SK-N-SH treated with all-trans-retinoic acid at 6 μM for 48 hours (cell line): ENCODE measurements around the gene SCRN1.

Experiments
- ATAC-seq: fragments of 200-7000 bp; cut with Tn5 transposase; 3 replicates; pipeline ENCODE4 v1.9.1; 2020; ENCODE audit warnings: mild to moderate bottlenecking, moderate library complexity
- ARNTL ChIP-seq: fragments of 450-650 bp; formaldehyde crosslinking; IDR thresholded peaks from 2 replicates; pipeline ENCODE4 v1.5.0; 2020; ENCODE audit warnings: low read depth, mild to moderate bottlenecking, moderate library complexity, borderline replicate concordance
- BACH2 ChIP-seq: fragments of 250-450 bp; sonication (Bioruptor Pico); IDR thresholded peaks from 2 replicates; pipeline ENCODE4 v1.9.0; 2021; ENCODE audit warnings: mild to moderate bottlenecking, borderline replicate concordance
- CSDC2 ChIP-seq: fragments of 250-450 bp; sonication (Bioruptor Pico); IDR thresholded peaks from 2 replicates; pipeline ENCODE4 v1.5.0; 2020; ENCODE audit warnings: mild to moderate bottlenecking, moderate library complexity
- ESRRG ChIP-seq: fragments of 250-450 bp; sonication (Bioruptor Pico); IDR thresholded peaks from 2 replicates; pipeline ENCODE4 v1.6.1; 2021; ENCODE audit warnings: mild to moderate bottlenecking
- GLIS3 ChIP-seq: fragments of 250-450 bp; sonication (Bioruptor Pico); IDR thresholded peaks from 2 replicates; pipeline ENCODE4 v1.5.0; 2020; ENCODE audit warnings: mild to moderate bottlenecking, moderate library complexity
- PPARA ChIP-seq: fragments of 250-450 bp; sonication (Bioruptor Pico); IDR thresholded peaks from 2 replicates; pipeline ENCODE4 v1.5.0; 2020; ENCODE audit warnings: mild to moderate bottlenecking, borderline replicate concordance
- RARB ChIP-seq: fragments of 250-450 bp; sonication (Bioruptor Pico); IDR thresholded peaks from 2 replicates; pipeline ENCODE4 v1.8.0; 2021; ENCODE audit warnings: mild to moderate bottlenecking, moderate library complexity
- SNAI2 ChIP-seq: fragments of 250-450 bp; sonication (Bioruptor Pico); IDR thresholded peaks from 2 replicates; pipeline ENCODE4 v1.5.0; 2020; ENCODE audit warnings: mild to moderate bottlenecking, moderate library complexity
- TCF4 ChIP-seq: fragments of 250-450 bp; sonication (Bioruptor Pico); IDR thresholded peaks from 2 replicates; pipeline ENCODE4 v1.8.0; 2021; ENCODE audit warnings: mild to moderate bottlenecking, moderate library complexity, borderline replicate concordance
- TOX ChIP-seq: fragments of 250-450 bp; sonication (Bioruptor Pico); IDR thresholded peaks from 2 replicates; pipeline ENCODE4 v1.8.0; 2021; ENCODE audit warnings: mild to moderate bottlenecking, moderate library complexity, borderline replicate concordance
- ZC3H10 ChIP-seq: fragments of 250-450 bp; sonication (Bioruptor Pico); IDR thresholded peaks from 2 replicates; pipeline ENCODE4 v1.5.1; 2021; ENCODE audit warnings: mild to moderate bottlenecking, moderate library complexity
- ZFP3 ChIP-seq: fragments of 250-450 bp; sonication (Bioruptor Pico); IDR thresholded peaks from 2 replicates; pipeline ENCODE4 v1.5.0; 2020; ENCODE audit warnings: mild to moderate bottlenecking, moderate library complexity
- ZFP30 ChIP-seq: fragments of 450-650 bp; formaldehyde crosslinking; IDR thresholded peaks from 2 replicates; pipeline ENCODE4 v1.5.0; 2022; ENCODE audit warnings: mild to moderate bottlenecking, moderate library complexity
- ZNF565 ChIP-seq: fragments of 450-650 bp; formaldehyde crosslinking; conservative IDR thresholded peaks from 2 replicates; pipeline ENCODE4 v1.5.0; 2020; ENCODE audit warnings: low read depth, mild to moderate bottlenecking, moderate library complexity
- ZNF70 ChIP-seq: fragments of 450-650 bp; formaldehyde crosslinking; IDR thresholded peaks from 2 replicates; pipeline ENCODE4 v1.5.0; 2020; ENCODE audit warnings: mild to moderate bottlenecking, moderate library complexity
- ZNF8 ChIP-seq: fragments of 450-650 bp; formaldehyde crosslinking; IDR thresholded peaks from 2 replicates; pipeline ENCODE4 v1.5.0; 2020; ENCODE audit warnings: mild to moderate bottlenecking, moderate library complexity
- TF ChIP-seq, protein P1 (sequence below): fragments of 250-450 bp; sonication (Bioruptor Pico); IDR thresholded peaks from 2 replicates; pipeline ENCODE4 v1.5.1; 2021; ENCODE audit warnings: mild to moderate bottlenecking, moderate library complexity
- TF ChIP-seq, protein P2 (sequence below): fragments of 250-450 bp; sonication (Bioruptor Pico); IDR thresholded peaks from 2 replicates; pipeline ENCODE4 v1.5.0; 2020; ENCODE audit warnings: mild to moderate bottlenecking, moderate library complexity
- TF ChIP-seq, protein P3 (sequence below): fragments of 250-450 bp; sonication (Bioruptor Pico); IDR thresholded peaks from 2 replicates; pipeline ENCODE4 v1.5.1; 2020; ENCODE audit warnings: low read depth, mild to moderate bottlenecking, moderate library complexity

The SCRN1 gene

DNA sequence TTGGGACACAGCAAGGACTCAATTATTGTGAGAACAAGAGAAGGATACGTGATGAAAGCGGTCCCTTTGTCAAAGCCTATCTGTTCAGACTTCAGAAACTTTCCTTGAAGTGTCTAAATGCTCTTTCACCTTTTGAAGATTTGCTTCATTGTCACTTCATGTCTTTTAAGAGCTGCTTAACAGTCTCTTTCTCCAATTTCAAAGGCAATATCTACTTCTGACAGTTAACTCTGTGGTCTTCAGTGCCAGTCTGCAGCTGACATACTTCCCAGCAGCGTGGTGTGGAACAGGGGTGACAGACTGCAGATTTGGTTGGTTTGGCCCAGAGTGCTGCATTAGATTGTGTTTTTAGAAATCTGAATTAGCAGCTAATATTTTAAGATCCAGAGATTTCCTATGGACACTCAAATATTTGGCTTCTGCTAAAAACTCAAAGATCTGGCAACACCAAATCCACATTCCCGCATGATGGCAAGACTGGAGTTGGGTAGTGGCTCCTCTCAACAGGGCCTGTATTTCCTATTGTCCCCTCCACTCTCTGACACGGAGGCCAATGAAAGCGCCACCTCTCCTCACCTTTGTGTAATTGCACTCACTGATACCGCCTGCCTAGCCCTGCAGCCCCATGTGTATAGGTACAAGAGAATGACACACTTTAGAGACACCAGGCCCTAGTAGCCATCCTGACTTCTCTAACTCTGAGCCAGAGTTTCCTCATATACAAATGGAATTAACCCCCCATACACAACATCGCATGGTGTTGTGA, 11.5 kb downstream of the SCRN1 start:
- peak; percentile 38; the same call in 1 of the 3 replicates for ATAC-seq
- no peak for TF ChIP-seq ZFP3
- TF ChIP-seq, protein P1, sequence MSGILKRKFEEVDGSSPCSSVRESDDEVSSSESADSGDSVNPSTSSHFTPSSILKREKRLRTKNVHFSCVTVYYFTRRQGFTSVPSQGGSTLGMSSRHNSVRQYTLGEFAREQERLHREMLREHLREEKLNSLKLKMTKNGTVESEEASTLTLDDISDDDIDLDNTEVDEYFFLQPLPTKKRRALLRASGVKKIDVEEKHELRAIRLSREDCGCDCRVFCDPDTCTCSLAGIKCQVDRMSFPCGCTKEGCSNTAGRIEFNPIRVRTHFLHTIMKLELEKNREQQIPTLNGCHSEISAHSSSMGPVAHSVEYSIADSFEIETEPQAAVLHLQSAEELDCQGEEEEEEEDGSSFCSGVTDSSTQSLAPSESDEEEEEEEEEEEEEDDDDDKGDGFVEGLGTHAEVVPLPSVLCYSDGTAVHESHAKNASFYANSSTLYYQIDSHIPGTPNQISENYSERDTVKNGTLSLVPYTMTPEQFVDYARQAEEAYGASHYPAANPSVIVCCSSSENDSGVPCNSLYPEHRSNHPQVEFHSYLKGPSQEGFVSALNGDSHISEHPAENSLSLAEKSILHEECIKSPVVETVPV (CRISPR knock-in tag): no peak
- TF ChIP-seq RARB (CRISPR knock-in tag): no peak
- TF ChIP-seq ZC3H10 (CRISPR knock-in tag): no peak
- TF ChIP-seq ARNTL (CRISPR knock-in tag): no peak
- TF ChIP-seq ZFP30: no peak
- TF ChIP-seq GLIS3 (CRISPR knock-in tag): no peak
- TF ChIP-seq TCF4 (CRISPR knock-in tag): no peak
- TF ChIP-seq ZNF565: no peak
- no peak for TF ChIP-seq CSDC2 (CRISPR knock-in tag)
- no peak for TF ChIP-seq ESRRG (CRISPR knock-in tag)
- no peak for TF ChIP-seq BACH2
- TF ChIP-seq TOX (CRISPR knock-in tag): no peak
- TF ChIP-seq, protein P2, sequence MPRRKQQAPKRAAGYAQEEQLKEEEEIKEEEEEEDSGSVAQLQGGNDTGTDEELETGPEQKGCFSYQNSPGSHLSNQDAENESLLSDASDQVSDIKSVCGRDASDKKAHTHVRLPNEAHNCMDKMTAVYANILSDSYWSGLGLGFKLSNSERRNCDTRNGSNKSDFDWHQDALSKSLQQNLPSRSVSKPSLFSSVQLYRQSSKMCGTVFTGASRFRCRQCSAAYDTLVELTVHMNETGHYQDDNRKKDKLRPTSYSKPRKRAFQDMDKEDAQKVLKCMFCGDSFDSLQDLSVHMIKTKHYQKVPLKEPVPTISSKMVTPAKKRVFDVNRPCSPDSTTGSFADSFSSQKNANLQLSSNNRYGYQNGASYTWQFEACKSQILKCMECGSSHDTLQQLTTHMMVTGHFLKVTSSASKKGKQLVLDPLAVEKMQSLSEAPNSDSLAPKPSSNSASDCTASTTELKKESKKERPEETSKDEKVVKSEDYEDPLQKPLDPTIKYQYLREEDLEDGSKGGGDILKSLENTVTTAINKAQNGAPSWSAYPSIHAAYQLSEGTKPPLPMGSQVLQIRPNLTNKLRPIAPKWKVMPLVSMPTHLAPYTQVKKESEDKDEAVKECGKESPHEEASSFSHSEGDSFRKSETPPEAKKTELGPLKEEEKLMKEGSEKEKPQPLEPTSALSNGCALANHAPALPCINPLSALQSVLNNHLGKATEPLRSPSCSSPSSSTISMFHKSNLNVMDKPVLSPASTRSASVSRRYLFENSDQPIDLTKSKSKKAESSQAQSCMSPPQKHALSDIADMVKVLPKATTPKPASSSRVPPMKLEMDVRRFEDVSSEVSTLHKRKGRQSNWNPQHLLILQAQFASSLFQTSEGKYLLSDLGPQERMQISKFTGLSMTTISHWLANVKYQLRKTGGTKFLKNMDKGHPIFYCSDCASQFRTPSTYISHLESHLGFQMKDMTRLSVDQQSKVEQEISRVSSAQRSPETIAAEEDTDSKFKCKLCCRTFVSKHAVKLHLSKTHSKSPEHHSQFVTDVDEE (CRISPR knock-in tag): no peak

DNA sequence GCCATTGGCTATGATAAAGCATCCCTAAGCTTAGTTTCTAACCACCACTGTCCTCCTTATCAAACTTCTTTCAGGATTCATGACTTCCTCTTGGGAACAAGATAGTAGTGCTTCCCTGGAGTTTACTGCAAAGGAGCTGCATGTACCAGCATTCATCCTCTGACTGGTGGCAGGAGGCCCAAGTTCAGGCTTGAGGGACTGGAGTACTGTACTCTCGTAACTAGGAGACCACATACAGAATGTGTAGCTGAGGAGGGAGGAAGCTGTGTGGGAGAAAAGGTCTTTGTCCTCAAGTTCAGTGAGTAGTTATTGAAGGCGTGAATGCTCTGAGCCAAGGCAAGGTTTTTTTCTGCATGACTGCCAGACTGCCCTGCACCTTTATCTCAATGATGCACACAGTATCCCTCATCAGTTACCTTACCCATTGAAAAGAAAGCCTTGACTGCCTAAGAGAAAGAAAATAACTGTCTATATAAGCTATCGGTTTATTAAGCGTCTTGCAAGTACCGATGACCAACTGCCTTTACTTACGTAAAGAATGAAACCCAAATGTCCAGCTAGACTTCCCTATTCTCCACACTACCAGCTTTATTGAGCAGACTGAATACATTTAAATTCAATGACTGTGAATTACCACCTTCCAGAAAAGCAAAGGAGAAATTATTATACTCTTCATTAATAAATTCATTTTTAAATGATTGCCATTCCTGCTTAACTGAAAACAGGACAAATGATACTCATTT, 12.8 kb downstream of the SCRN1 start:
- ATAC-seq: peak; percentile 36
- TF ChIP-seq, protein P2 (CRISPR knock-in tag): no peak
- TF ChIP-seq, protein P3, sequence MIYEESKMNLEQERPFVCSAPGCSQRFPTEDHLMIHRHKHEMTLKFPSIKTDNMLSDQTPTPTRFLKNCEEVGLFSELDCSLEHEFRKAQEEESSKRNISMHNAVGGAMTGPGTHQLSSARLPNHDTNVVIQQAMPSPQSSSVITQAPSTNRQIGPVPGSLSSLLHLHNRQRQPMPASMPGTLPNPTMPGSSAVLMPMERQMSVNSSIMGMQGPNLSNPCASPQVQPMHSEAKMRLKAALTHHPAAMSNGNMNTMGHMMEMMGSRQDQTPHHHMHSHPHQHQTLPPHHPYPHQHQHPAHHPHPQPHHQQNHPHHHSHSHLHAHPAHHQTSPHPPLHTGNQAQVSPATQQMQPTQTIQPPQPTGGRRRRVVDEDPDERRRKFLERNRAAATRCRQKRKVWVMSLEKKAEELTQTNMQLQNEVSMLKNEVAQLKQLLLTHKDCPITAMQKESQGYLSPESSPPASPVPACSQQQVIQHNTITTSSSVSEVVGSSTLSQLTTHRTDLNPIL (CRISPR knock-in tag): no peak
- no peak for TF ChIP-seq ZFP3
- TF ChIP-seq GLIS3 (CRISPR knock-in tag): no peak
- no peak for TF ChIP-seq ZNF8
- no peak for TF ChIP-seq TOX (CRISPR knock-in tag)
- TF ChIP-seq TCF4 (CRISPR knock-in tag): no peak
- no peak for TF ChIP-seq ESRRG (CRISPR knock-in tag)
- TF ChIP-seq ARNTL (CRISPR knock-in tag): no peak
- no peak for TF ChIP-seq RARB (CRISPR knock-in tag)
- TF ChIP-seq ZNF70 (CRISPR knock-in tag): no peak
- no peak for TF ChIP-seq ZC3H10 (CRISPR knock-in tag)
- no peak for TF ChIP-seq ZNF565
- TF ChIP-seq, protein P1 (CRISPR knock-in tag): no peak

DNA sequence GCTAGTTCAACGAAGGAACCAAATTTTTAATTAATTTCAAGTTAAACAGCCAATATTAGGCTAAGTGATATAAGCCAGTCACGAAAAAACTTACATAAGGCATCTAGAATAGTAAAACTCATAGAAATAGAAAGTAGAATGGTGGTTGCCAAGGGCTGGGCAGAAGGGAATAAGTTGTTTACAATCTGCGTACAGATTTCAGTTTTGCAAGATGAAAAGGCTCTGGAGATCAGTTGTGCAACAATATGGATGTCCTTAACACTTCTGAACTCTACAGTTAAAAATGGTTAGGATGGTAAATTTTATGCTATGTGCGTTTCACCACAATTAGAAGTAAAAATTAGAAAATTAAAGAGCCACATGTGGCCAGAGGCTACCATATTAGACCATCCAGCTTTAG, 13.3 kb downstream of the SCRN1 start:
- no peak for TF ChIP-seq SNAI2 (CRISPR knock-in tag)
- no peak for TF ChIP-seq ZNF565
- no peak for TF ChIP-seq TCF4 (CRISPR knock-in tag)
- TF ChIP-seq, protein P3 (CRISPR knock-in tag): no peak
- TF ChIP-seq ZFP30: no peak
- TF ChIP-seq ARNTL (CRISPR knock-in tag): no peak
- no peak for TF ChIP-seq ZNF8
- no peak for TF ChIP-seq BACH2
- TF ChIP-seq TOX (CRISPR knock-in tag): no peak
- TF ChIP-seq PPARA (CRISPR knock-in tag): no peak
- ATAC-seq: peak; percentile 20; the same call in 2 of the 3 replicates
